Stimulated activated CD4-positive, alpha-beta T cell treated with anti-CD3 and anti-CD28 coated beads, TNF-alpha, amount 100 ng/mL, for 4 hours (primary cell): ENCODE measurements around the gene FAM240A.
"Not testable (repeated sequence)": the region's sequence is repeated elsewhere in the genome, so short reads cannot be mapped to it uniquely, and the experiment has no call there.

ENCODE experiments used
- DNase-seq, 3 experiments: peaks; one replicate each; pipeline ENCODE4 v3.0.0-alpha.2; 2020; ENCODE audit warnings: low read depth in 3 of 3

FAM240A gene

DNA sequence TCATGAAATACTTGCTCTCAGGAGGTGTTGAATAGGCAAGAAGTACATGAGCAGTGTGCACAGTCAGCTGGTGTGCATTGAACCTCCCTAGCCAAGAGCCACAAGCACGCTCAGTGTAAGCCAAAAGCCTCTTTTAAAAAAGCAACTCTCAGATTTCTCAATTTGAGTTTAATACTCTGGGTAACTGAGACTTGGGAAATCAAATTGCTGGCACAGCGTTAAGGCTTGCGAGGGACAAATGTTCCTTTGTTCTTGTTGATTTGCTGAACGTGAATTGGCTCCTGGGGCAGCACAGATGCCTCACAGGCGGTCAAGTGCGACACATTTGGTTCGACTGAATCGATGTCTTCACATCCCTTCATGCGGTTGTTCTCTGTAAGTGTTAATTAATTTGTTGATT lies at the start of gene FAM240A:
Gene FAM240A (plus strand): TSS at position 202 of the 400 bp plus-strand sequence. CDS start 159 bp downstream, at position 361.
- DNase-seq = no peak

DNA sequence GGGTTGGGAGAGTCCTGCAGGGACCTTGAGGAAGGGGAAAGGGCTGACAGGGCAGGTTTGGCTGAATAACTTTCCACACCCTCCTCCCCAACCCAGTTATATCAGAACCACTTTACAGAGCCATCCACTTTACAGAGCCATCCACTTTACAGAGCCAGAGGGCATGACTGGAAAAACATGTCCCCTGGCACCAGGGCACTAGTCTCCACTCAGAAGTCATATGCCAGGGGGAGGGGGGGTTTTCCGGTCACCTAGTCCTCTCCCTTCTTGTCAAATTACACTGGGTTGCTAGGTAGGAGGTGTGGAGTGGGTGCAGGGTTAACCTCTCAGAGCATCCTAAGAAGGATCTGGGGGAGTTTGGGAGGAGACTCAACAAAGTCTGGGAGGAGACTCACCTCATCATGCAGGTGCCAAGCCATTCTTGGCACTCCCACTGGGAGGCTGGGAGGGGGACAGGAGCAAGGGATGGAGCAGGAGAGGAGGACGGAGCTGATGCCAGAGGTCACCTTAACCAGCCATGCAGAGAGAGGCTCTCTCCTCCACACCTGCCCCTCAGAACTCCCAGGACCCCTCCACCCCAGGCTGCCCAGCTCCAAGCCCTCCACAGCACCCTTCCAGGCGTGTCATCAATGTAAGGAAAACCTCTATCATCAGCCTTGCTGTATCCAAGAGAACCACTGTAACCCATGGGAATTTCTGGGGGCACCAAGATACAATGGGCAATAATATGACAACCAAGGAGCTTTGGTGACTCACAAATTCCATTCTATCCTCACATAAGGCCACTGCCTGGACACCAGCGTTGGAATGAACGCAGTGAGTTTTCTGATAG lies 47.9 kb upstream of the FAM240A start:
- no peak for DNase-seq

- no peak for DNase-seq
These were observed 47.2 kb upstream of the FAM240A start for GRCh38 chr3:46565077-46565476.

DNA sequence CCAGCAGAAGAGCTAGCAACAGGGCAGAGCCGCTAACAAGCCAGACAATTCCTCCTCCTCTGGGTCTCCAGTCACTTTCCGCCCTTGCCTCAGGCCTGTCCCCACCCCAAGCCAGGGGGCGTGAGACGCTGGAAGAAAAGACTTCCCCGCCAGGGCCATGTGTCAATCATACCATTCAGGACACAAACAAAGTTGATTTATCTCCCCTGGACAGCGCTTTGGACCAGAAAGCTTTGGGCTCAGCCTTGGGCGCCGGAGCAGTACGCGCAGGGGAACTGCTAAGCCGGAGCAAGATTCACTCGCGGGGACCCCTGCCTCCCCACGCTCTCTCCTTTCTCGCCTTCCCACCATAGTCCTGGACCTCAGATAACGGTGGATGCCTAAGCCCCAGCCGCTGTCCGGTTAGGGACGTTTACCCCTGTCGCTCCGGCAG lies 46.7 kb upstream of the FAM240A start:
- DNase-seq = no peak

GRCh38 chr3:46566040-46566641 lies 46.2 kb upstream of the FAM240A start, which contains the start of gene LRRC2:
Gene LRRC2, minus strand, starts transcription at chr3:46566302. Its CDS starts 14,711 bp downstream, at chr3:46551591.
- DNase-seq = peak in 1 of 3 experiments; percentile 5

GRCh38 chr3:46571684-46572083 lies 40.6 kb upstream of the FAM240A start:
- no peak for DNase-seq

- no peak for DNase-seq
These were observed 38.6 kb upstream of the FAM240A start for GRCh38 chr3:46573701-46574100.

DNA sequence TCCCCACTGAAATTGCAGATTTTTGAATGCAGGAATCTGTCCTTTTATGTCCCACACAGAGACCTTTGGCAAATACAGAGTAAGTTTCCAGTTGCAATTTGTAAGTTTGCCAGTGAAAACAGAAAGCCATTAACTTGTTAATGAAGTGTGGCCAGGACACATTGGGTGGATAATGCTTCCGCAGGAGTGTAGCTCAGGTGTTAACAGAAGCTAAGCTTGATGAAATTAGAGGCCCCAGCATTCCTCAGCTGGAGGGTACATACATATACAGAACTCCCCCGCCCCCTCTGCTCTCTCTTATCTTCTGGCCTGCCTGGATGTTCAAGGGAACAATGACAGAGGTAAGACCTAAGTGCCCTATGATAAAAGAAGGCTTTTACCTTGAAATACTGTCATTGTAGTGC lies 38.1 kb upstream of the FAM240A start:
- no peak for DNase-seq

GRCh38 chr3:46574881-46575576 lies 37.3 kb upstream of the FAM240A start:
- DNase-seq = no peak

DNA sequence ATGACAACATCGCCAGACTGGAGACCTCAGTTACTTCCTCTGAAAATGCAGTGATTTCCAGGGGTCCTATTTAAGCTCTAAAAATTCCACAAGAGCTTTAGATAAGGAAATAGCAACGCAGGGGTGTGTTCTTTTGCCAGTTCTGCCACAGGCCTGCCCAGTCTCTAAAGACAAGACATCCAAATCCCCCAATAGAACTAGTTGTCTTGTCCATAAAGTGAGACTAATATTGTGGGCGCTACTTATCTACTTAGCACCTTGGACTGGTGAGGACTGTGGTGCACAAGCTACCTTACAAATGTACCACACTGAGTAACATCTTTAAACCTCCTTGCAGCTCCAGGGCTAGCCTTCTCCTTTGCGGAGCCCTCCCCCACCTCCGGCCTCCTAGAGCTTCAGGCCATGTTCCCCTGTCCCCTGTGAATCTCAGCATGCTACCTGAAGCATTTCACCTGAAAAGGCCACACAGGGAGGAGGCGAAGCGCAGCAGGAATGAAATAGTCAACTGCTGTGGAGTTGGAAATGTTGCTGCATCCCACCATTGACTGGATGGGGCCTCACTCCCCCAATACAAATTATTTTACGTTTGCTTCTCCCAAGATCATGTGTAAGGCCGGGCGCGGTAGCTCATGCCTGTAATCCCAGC lies 36.6 kb upstream of the FAM240A start:
- no peak for DNase-seq

- no peak for DNase-seq
These were observed 35.9 kb upstream of the FAM240A start for GRCh38 chr3:46576386-46576785.

- DNase-seq = no peak
These were observed 35.4 kb upstream of the FAM240A start for GRCh38 chr3:46576879-46577278.

DNA sequence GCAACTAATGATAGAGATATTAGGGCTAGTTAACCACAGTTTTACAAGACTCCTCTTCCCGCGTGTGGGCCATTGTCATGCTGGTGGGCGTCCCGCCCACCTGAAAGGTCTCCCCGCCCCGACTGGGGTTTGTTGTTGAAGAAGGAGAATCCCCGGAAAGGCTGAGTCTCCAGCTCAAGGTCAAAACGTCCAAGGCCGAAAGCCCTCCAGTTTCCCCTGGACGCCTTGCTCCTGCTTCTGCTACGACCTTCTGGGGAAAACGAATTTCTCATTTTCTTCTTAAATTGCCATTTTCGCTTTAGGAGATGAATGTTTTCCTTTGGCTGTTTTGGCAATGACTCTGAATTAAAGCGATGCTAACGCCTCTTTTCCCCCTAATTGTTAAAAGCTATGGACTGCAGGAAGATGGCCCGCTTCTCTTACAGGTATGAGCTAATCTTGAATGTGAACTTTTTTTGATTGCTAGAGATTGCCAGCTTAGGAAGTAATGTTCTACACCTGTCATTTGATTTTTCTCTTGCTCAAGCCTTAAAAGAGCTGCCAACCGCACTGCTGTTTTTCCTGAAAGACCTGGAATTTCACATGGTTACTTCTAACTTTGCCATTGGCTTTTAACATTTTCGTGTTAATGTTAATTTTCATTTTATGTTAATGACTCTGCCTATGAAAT lies 34.6 kb upstream of the FAM240A start:
- not testable (repeated sequence) for DNase-seq

- DNase-seq = no peak
These were observed 33.2 kb upstream of the FAM240A start for GRCh38 chr3:46578973-46579755.

DNA sequence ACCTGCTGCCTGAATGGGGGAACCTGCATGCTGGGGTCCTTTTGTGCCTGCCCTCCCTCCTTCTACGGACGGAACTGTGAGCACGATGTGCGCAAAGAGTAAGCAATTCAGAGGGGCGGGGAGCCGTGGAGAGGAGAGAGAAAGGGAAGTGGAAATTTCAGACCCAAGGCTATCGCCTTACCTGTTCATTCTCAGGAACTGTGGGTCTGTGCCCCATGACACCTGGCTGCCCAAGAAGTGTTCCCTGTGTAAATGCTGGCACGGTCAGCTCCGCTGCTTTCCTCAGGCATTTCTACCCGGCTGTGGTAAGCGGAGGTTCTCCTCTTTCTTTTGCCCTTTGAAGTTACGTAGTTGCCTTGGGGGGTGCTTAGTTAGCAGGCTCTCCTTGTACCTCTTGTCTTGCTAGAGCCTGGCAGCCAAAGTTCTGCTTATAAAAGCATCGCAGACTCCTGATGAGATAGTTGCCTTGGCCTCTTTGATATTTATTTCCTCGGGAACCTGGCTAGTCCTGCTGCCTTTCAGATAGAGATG lies 32.5 kb upstream of the FAM240A start:
- DNase-seq = no peak

DNA sequence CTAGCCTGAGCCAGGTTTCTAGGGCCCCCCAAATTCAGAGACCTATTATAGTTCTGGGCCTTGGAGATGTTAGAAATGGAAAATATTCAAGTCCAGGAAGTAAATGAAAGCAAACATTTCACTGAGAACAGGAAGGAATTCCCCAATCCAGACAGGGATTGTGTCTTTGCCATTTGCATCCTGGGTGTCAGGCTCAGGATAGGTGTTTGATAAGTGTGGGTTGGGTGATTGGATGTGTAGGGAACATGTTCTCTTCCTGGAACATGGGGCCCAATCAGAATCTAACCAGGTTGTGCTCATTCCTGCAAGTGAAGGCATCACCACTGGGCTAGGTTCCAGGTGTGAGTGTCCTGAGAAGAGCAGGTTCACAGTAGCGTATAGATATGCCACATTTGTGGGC lies 31.6 kb upstream of the FAM240A start:
- no peak for DNase-seq

DNA sequence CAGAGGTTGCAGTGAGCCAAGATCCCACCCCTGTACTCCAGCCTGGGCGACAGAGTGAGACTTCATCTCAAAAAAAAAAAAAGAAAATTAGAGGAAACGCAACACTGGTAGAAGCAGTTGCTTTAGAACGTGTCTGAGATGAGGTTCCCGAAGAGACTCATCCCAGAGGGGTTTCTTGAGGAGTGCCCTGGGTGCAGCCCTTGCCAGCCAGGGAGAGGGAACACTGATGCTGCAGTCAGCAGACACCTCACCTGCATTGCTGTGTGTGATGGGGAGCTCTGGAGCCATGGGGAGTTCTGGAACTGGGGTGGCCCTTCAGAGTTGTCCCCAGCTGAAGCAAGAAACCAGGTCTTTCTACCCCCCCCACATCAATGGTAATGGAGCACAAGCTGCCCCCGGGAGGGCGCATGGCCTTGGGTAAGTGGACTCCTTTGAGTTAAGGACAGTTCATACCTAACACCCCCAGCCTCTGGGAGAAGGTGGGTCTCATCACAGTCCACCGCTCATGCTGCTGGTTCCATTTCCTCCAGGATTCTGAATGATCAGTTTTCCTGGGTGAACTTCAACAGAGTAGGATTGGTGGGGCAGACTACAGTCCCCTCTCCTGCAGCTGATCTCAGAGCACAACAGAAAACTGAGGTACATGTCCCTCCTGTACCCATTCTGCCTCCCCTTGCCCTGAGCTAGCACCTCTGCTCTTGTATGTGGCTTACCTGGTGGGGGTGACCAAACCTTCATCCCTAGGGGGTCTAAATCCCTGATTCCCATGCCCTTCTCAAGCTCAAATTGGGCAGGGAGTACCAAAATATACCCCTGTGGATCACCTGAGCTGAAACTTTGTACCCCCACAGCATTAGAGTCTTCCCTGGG lies 27.5 kb upstream of the FAM240A start:
- no peak for DNase-seq

- DNase-seq = no peak
These were observed 26.3 kb upstream of the FAM240A start for GRCh38 chr3:46585799-46586693.
